GM23248 (cell line): ENCODE results near the gene UBE3B. TPM values are rescaled to one million over a fixed set of nuclear protein-coding genes. Genes with fewer than 3 reads are reported as not detected.

Experiments used
- DNase-seq: peaks from one replicate; pipeline ENCODE4 v3.0.0-alpha.2; 2015
- H2AFZ ChIP-seq: fragments of 200-600 bp; sonication (generic); 2 replicates; pipeline ENCODE4 v1.6.1; 2016; ENCODE audit warnings: antibody characterized with exemption
- H3F3A ChIP-seq: fragments of 200-600 bp; sonication (generic); 2 replicates; pipeline ENCODE4 v1.6.1; 2016; ENCODE audit warnings: mild to moderate bottlenecking, antibody characterized with exemption, mixed run types; ENCODE audit not compliant: insufficient read depth
- H3K27ac ChIP-seq: fragments of 200-600 bp; sonication (generic); 2 replicates; pipeline ENCODE4 v1.5.1; 2016; ENCODE audit warnings: mild to moderate bottlenecking
- H3K27me3 ChIP-seq: fragments of 200-600 bp; sonication (generic); replicated peaks from 2 replicates; pipeline ENCODE4 v1.6.1; 2016; ENCODE audit warnings: mild to moderate bottlenecking; ENCODE audit not compliant: insufficient read depth
- H3K36me3 ChIP-seq: fragments of 200-600 bp; sonication (generic); 2 replicates; pipeline ENCODE4 v1.6.1; 2016; ENCODE audit warnings: low read depth, mild to moderate bottlenecking
- H3K4me1 ChIP-seq: fragments of 200-600 bp; sonication (generic); 2 replicates; pipeline ENCODE4 v1.6.1; 2016; ENCODE audit warnings: mild to moderate bottlenecking; ENCODE audit not compliant: insufficient read depth
- H3K4me2 ChIP-seq: fragments of 200-600 bp; sonication (generic); one replicate; pipeline ENCODE4 v1.6.1; 2016; ENCODE audit warnings: mild to moderate bottlenecking; ENCODE audit not compliant: unreplicated experiment
- H3K4me3 ChIP-seq: fragments of 200-600 bp; sonication (generic); 2 replicates; pipeline ENCODE4 v1.5.1; 2016; ENCODE audit warnings: mild to moderate bottlenecking
- H3K79me2 ChIP-seq: fragments of 200-600 bp; sonication (generic); 2 replicates; pipeline ENCODE4 v1.6.1; 2016; ENCODE audit warnings: mild to moderate bottlenecking; ENCODE audit not compliant: insufficient read depth
- H3K9ac ChIP-seq: fragments of 200-600 bp; sonication (generic); 2 replicates; pipeline ENCODE4 v1.6.1; 2016; ENCODE audit warnings: mild to moderate bottlenecking
- H3K9me2 ChIP-seq: fragments of 200-600 bp; sonication (generic); 2 replicates; pipeline ENCODE4 v1.6.1; 2016; ENCODE audit warnings: mixed run types, mild to moderate bottlenecking, moderate library complexity; ENCODE audit not compliant: insufficient read depth
- H3K9me3 ChIP-seq: fragments of 200-600 bp; sonication (generic); one replicate; pipeline ENCODE4 v1.6.1; 2017; ENCODE audit warnings: low read depth
- H4K20me1 ChIP-seq: fragments of 200-600 bp; sonication (generic); 2 replicates; pipeline ENCODE4 v1.6.0; 2016; ENCODE audit not compliant: insufficient read depth
- EZH2 ChIP-seq: fragments of 200-600 bp; sonication (generic); IDR thresholded peaks from 2 replicates; pipeline ENCODE4 v1.6.1; 2018; ENCODE audit warnings: antibody characterized with exemption, mild to moderate bottlenecking; ENCODE audit not compliant: insufficient read depth, poor library complexity, severe bottlenecking
- EZH2phosphoT487 ChIP-seq: fragments of 200-600 bp; sonication (generic); IDR thresholded peaks from 2 replicates; pipeline ENCODE4 v1.6.1; 2018; ENCODE audit warnings: antibody characterized with exemption, moderate library complexity, mild to moderate bottlenecking, low read depth; ENCODE audit not compliant: insufficient read depth
- WGBS, 2 experiments: methylation state at CpG; one replicate each; pipeline ENCODE4 v1.1.6; 2015 to 2017; ENCODE audit warnings: low lambda C conversion rate in 2 of 2, low coverage in 1 of 2; ENCODE audit errors: missing lambda C conversion rate in 2 of 2; 5-methylcytosine and 5-hydroxymethylcytosine counted together
- in situ Hi-C: fragments of 300-500 bp; cut with MboI; formaldehyde crosslinking; loops from 2 replicates; pipeline ENCODE4 v1.15.0; 2020
- polyA plus RNA-seq: library from polyadenylated mRNA; unstranded; fragments of >200 nt; fragmentation: Nextera tagmentation; extraction: Ambion mirVana; gene quantifications from 2 replicates; pipeline ENCODE4 v1.2.1, GENCODE V29; 2016
- total RNA-seq: library from RNA; depleted of rRNA; stranded (reverse); fragments of >200 nt; shearing (Covaris generic); gene quantifications from 2 replicates; pipeline ENCODE4 v1.2.3, GENCODE V29; 2014

Gene UBE3B
- total and polyA plus RNA-seq, 2 experiments from 2014 or later, result 32.0 to 38.3 TPM

DNA sequence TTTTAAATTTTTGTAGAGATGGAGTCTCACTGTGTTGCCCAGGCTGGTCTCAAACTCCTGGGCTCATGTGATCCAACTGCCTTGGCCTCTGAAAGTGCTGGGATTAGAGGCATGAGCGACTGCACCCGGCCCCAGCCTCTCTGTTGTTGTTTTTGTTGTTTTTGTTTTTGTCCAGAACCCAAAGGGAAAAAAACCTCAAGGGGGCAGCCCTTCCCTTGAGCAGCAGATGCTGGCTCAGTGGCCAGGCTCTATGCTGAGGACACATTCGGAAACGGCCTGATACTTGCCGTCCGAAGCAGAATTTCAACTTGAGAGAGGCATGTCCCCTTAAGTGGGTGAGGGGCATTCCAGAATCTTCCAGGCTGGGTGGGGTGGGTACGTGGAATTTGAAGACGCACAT is 102.8 kb downstream of the UBE3B start:
- no peak overlapping the region for H3K4me2 ChIP-seq
- no peaks in the 10 kb centered on the region for H3K4me1 ChIP-seq
- H3K9me3 ChIP-seq, result no peaks in the 10 kb centered on the region
- no peaks in the 10 kb centered on the region for H3K9me2 ChIP-seq
- in situ Hi-C loops, result no loop called here
- H3K4me3 ChIP-seq, result no peak overlapping the region
- H3K27me3 ChIP-seq, result no peaks in the 10 kb centered on the region
- H3K36me3 ChIP-seq, result 0 out of 2 replicates have a peak, but pooled peaks cover 3% of the 10 kb centered on the region
- no peak for TF ChIP-seq EZH2phosphoT487
- no peak for TF ChIP-seq EZH2
- no peak overlapping the region for H3K9ac ChIP-seq
- H3F3A ChIP-seq, result no peaks in the 10 kb centered on the region
- H3K79me2 ChIP-seq, result no peaks in the 10 kb centered on the region
- H4K20me1 ChIP-seq, result no peaks in the 10 kb centered on the region
- no peak overlapping the region for H3K27ac ChIP-seq
- H2AFZ ChIP-seq, result no peak overlapping the region
- no peak for DNase-seq
- WGBS, 2 experiments, result 80% methylated on average over 8 of the region's 8 CpGs

DNA sequence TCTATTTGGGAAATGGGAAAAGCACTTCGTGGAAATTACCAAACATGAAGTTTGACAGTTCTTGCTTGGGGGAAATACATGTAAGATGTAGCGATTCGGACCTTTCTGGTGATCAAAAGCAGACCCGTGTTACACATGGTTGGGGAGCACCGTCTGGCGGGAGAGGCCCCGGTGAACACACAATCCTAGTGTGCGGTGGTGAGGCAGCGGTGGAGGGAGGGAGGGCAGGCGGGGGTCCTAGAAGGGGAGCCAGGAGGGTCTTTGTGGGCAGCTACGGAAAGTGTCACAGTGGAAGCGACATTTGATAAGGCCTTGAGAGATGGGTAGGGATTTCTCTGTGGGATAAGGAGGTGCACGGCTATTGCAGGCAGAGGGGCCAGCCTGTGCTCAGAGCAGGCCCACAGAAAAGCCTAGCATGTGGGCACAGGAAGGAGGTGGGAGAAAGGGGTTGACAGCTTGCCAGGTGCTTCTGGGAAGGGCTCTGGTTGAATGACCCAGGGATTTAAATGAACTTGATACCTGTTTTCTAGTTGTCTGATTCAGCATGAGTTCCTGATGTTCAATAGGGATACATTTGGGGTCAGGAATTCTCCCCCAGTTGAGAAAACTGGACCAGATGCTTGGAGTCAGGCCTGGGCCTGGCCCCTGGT is 103.4 kb downstream of the UBE3B start:
- H3K4me1 ChIP-seq, result no peaks in the 10 kb centered on the region
- no peak overlapping the region for H3K4me2 ChIP-seq
- WGBS, 2 experiments, result 93 to 94% methylated on average over 13 of the region's 13 CpGs
- no peaks in the 10 kb centered on the region for H3K9me2 ChIP-seq
- H3K4me3 ChIP-seq, result no peak overlapping the region
- 0 out of 2 replicates have a peak, but pooled peaks cover 3% of the 10 kb centered on the region for H3K36me3 ChIP-seq
- DNase-seq, result no peak
- H2AFZ ChIP-seq, result no peak overlapping the region
- in situ Hi-C loops, result no loop called here
- H3K9me3 ChIP-seq, result no peaks in the 10 kb centered on the region
- H4K20me1 ChIP-seq, result no peaks in the 10 kb centered on the region
- no peaks in the 10 kb centered on the region for H3F3A ChIP-seq
- no peak overlapping the region for H3K9ac ChIP-seq
- TF ChIP-seq EZH2phosphoT487 (no peak), EZH2 (no peak)
- no peaks in the 10 kb centered on the region for H3K27me3 ChIP-seq
- H3K79me2 ChIP-seq, result no peaks in the 10 kb centered on the region
- no peak overlapping the region for H3K27ac ChIP-seq

DNA sequence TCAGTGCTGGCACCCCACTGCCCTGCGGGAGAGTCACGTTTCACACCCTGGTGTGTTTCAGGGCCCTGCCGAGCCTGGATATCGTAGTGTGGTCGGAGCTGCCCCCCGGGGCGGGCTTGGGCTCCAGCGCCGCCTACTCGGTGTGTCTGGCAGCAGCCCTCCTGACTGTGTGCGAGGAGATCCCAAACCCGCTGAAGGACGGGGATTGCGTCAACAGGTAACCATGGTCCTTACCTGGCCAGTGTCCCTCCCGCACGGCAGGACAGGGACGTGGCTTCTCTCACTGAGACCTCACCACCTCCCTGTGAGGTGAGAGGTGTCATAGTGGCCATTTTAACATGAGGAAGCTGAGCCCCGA is 103.9 kb downstream of the UBE3B start:
- H3K9me3 ChIP-seq, result no peaks in the 10 kb centered on the region
- H4K20me1 ChIP-seq, result no peaks in the 10 kb centered on the region
- H3K79me2 ChIP-seq, result no peaks in the 10 kb centered on the region
- DNase-seq, result no peak
- H3K9ac ChIP-seq, result no peak overlapping the region
- WGBS, 2 experiments, result 94 to 98% methylated on average over 15 to 18 of the region's 18 CpGs
- no peak for TF ChIP-seq EZH2
- no peak for TF ChIP-seq EZH2phosphoT487
- no peaks in the 10 kb centered on the region for H3K4me1 ChIP-seq
- 0 out of 2 replicates have a peak, but pooled peaks cover 3% of the 10 kb centered on the region for H3K36me3 ChIP-seq
- H3K4me3 ChIP-seq, result no peak overlapping the region
- no peaks in the 10 kb centered on the region for H3K27me3 ChIP-seq
- no peak overlapping the region for H3K4me2 ChIP-seq
- H3K27ac ChIP-seq, result no peak overlapping the region
- in situ Hi-C loops, result no loop called here
- no peak overlapping the region for H2AFZ ChIP-seq
- H3K9me2 ChIP-seq, result no peaks in the 10 kb centered on the region
- H3F3A ChIP-seq, result no peaks in the 10 kb centered on the region

DNA sequence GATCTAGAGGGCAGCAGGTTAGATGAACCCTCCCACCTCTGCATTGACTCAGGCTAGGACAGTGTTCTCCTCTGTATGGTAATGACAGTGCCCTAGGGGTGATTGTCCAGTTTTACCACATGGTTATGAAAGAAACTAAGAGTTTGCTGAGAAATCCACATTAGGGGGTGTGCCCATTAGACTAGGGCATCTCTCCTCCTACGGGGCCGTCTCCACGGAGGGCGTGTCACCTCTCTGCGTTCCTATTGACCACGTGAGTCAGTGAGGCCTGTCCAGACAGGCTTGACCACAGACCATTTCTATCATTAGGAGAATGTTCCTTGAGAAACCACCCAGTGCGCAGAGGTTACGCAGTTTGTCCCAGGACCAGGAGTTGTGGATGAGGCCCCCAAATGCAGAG is 104.4 kb downstream of the UBE3B start:
- Histone ChIP-seq H2AFZ (no peak overlapping the region), H3K9me2 (no peaks in the 10 kb centered on the region), H3K4me1 (no peaks in the 10 kb centered on the region), H3K36me3 (0 out of 2 replicates have a peak, but pooled peaks cover 3% of the 10 kb centered on the region), H3K79me2 (no peaks in the 10 kb centered on the region), H3K4me3 (no peak overlapping the region), H3F3A (no peaks in the 10 kb centered on the region), H3K27me3 (no peaks in the 10 kb centered on the region), H3K9me3 (no peaks in the 10 kb centered on the region), H3K27ac (no peak overlapping the region), H3K9ac (no peak overlapping the region), H4K20me1 (no peaks in the 10 kb centered on the region), H3K4me2 (no peak overlapping the region)
- DNase-seq, result peak; percentile 61
- 84 to 86% methylated on average over 8 of the region's 8 CpGs for WGBS, 2 experiments
- TF ChIP-seq EZH2phosphoT487 (no peak), EZH2 (no peak)
- in situ Hi-C loops, result no loop called here
